ENCODE data around the gene GLP2R.

The GLP2R gene

GRCh38 chr17:9850151-9850550 lies 24.4 kb downstream of the GLP2R start:
- H3K4me3 ChIP-seq (ENCODE audit: low read length): no peak overlapping the region
- no peak for DNase-seq (ENCODE audit: low read depth)
- TF ChIP-seq CTCF (conservative IDR thresholded peaks at IDR 0.05; ENCODE audit: low read length): no peak

GRCh38 chr17:9854255-9854654 lies 28.5 kb downstream of the GLP2R start:
- H3K4me3 ChIP-seq (ENCODE audit: low read length): no peak overlapping the region
- DNase-seq (ENCODE audit: low read depth): no peak
- no peak for TF ChIP-seq CTCF (conservative IDR thresholded peaks at IDR 0.05; ENCODE audit: low read length)

GRCh38 chr17:9855036-9855435 lies 29.3 kb downstream of the GLP2R start:
- H3K4me3 ChIP-seq (ENCODE audit: low read length): no peak overlapping the region
- DNase-seq (ENCODE audit: low read depth): no peak
- TF ChIP-seq CTCF (conservative IDR thresholded peaks at IDR 0.05; ENCODE audit: low read length): no peak

- no peak for TF ChIP-seq CTCF (conservative IDR thresholded peaks at IDR 0.05; ENCODE audit: low read length)
- H3K4me3 ChIP-seq (ENCODE audit: low read length): no peak overlapping the region
- no peak for DNase-seq (ENCODE audit: low read depth)
Observed at GRCh38 chr17:9859781-9860180, 34.1 kb downstream of the GLP2R start.

- DNase-seq (ENCODE audit: low read depth): no peak
- no peak for TF ChIP-seq CTCF (conservative IDR thresholded peaks at IDR 0.05; ENCODE audit: low read length)
- no peak overlapping the region for H3K4me3 ChIP-seq (ENCODE audit: low read length)
Observed at GRCh38 chr17:9860851-9861250, 35.1 kb downstream of the GLP2R start.

- no peak overlapping the region for H3K4me3 ChIP-seq (ENCODE audit: low read length)
- no peak for TF ChIP-seq CTCF (conservative IDR thresholded peaks at IDR 0.05; ENCODE audit: low read length)
- no peak for DNase-seq (ENCODE audit: low read depth)
Observed at GRCh38 chr17:9862220-9862619, 36.5 kb downstream of the GLP2R start.

- DNase-seq (ENCODE audit: low read depth): no peak
- TF ChIP-seq CTCF (conservative IDR thresholded peaks at IDR 0.05; ENCODE audit: low read length): no peak
- H3K4me3 ChIP-seq (ENCODE audit: low read length): no peak overlapping the region
Observed at GRCh38 chr17:9862949-9863348, 37.2 kb downstream of the GLP2R start.
